ENCODE results near the gene ATG101.

- TF ChIP-seq POLR2AphosphoS5 (IDR thresholded peaks at IDR 0.05; ENCODE audit: low read depth, low read length) (no peak), SIN3A (IDR thresholded peaks at IDR 0.05; ENCODE audit: borderline replicate concordance, insufficient read depth, low read length) (no peak), TAF1 (IDR thresholded peaks at IDR 0.05; ENCODE audit: borderline replicate concordance, insufficient read depth, low read length) (no peak)
- TF ChIP-seq, protein P1, sequence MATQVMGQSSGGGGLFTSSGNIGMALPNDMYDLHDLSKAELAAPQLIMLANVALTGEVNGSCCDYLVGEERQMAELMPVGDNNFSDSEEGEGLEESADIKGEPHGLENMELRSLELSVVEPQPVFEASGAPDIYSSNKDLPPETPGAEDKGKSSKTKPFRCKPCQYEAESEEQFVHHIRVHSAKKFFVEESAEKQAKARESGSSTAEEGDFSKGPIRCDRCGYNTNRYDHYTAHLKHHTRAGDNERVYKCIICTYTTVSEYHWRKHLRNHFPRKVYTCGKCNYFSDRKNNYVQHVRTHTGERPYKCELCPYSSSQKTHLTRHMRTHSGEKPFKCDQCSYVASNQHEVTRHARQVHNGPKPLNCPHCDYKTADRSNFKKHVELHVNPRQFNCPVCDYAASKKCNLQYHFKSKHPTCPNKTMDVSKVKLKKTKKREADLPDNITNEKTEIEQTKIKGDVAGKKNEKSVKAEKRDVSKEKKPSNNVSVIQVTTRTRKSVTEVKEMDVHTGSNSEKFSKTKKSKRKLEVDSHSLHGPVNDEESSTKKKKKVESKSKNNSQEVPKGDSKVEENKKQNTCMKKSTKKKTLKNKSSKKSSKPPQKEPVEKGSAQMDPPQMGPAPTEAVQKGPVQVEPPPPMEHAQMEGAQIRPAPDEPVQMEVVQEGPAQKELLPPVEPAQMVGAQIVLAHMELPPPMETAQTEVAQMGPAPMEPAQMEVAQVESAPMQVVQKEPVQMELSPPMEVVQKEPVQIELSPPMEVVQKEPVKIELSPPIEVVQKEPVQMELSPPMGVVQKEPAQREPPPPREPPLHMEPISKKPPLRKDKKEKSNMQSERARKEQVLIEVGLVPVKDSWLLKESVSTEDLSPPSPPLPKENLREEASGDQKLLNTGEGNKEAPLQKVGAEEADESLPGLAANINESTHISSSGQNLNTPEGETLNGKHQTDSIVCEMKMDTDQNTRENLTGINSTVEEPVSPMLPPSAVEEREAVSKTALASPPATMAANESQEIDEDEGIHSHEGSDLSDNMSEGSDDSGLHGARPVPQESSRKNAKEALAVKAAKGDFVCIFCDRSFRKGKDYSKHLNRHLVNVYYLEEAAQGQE (IDR thresholded peaks at IDR 0.05; ENCODE audit: insufficient read depth in 1 of 2, low read depth in 2 of 2, low read length in 2 of 2): no peak
Measured at GRCh38 chr12:52093346-52093745, 23.6 kb downstream of the ATG101 start.
